NK-92 treated with Interleukin-12 subunit alpha and Interleukin-12 subunit beta, amount 100 ng/mL, for 24 hours (cell line): ENCODE results near the gene NIN.

Experiments
- DNase-seq: peaks from one replicate; lab custom pipeline; 2025; lab: John Stamatoyannopoulos, UW

Gene NIN

DNA sequence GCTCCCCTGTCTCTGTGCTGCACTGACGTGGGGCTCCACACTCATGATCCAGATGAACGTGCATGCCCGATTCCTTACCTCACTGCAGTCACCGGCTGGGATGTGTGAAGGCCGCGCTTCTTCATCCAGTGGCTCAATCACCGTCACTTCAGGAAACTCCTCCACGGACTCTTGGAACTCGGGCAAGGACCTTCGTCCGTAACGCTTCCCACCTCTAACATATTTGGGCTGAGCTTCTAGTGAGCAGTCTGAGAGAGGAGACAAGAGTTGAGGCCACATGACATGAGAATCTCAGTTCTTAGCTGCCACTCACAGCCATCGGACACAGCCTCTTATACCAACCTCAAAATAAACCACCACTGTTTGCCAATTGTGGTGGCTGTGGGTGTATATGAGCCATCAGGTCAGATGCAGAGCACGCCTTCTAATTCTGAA is 38.3 kb downstream of the NIN start:
- no peak for DNase-seq

DNA sequence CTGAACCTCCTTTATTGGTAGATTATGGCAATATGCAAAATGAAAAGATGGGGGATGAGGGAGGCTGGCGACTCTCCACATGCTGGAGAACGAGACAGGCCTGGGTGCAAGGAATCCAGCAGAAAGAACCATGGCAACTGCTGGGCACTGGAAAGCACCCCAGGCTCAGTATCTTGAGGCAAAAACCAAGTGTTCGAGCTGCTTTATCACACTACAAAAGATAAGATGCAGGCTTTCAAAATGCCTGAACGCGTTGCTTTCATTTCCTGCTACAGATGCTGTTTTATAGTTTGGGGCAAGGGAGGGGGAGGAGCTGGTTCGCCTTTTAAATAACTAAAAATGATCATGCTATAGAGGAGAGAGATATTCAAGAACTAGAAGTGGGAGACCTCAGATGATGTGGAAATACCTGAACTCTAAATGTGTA is 38.9 kb downstream of the NIN start:
- no peak for DNase-seq

DNA sequence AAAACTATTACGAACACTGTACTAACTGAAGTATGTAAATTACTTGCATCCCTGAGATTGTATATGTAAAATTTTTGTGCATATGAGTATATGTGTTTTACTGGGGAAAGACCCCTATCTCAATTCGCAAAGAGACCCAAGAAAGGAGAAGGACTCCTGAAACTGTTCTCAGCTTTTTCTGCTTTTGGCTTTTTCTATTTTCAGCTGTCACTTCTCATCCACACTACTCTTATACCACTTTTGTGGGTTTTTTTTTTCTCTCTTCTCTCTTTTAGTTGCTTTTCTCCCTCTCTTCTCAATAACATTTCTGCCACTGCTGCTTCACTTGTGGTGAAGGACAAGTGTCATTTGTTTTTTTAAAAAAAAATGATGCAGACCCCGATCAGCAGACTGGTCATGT is 39.8 kb downstream of the NIN start:
- no peak for DNase-seq

DNA sequence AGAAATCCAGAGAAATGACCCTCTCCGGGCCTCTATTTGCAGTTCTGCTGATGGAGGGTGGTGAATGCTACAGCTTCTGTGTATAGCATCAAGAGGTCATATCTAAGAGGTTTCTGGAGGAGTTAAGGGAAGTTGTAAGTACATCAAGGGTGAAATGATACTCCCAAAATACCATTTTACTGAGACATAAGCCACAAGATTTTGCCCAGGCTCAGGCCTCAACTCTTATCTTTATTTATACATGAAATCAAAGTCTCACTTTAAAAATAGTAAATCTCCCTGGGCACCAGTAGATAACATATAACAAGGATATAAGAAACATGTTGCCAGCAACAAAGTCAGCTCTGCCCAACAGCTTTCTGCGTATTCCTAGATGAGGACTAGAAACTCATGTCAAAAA is 40.4 kb downstream of the NIN start:
- DNase-seq = no peak

DNA sequence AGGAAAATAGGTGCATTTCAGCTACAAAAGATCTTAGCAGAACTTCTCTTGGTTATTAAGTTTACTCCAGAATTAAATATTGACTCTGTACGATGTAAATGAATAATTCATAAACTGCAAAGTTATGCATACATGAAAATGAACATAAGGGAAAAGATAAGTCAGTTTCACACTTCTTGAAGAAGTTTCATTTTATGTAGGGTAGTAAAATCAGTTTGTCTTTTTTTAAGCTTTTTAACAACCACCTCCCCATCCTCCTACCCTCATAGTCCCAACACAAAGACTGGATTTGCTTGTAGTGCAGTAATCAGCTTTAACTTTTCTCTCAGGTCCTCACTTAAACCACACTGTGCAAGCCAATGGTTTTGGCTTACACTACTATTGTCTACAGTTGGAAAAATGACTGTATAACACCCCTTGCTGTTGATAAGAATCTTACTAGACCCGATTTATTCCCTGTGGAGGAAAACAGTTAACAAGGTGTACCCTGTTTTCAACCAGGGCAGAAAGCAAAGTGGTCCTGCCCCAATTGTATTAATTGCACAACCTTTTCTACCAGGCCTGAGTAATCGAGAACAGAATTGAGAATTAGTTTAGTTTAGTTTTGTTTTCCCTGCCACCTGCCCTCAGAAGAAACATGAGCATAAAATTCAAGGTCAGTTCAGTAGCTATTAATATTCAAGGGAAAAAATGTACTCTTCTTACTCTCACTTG is 44.1 kb downstream of the NIN start:
- DNase-seq = no peak

DNA sequence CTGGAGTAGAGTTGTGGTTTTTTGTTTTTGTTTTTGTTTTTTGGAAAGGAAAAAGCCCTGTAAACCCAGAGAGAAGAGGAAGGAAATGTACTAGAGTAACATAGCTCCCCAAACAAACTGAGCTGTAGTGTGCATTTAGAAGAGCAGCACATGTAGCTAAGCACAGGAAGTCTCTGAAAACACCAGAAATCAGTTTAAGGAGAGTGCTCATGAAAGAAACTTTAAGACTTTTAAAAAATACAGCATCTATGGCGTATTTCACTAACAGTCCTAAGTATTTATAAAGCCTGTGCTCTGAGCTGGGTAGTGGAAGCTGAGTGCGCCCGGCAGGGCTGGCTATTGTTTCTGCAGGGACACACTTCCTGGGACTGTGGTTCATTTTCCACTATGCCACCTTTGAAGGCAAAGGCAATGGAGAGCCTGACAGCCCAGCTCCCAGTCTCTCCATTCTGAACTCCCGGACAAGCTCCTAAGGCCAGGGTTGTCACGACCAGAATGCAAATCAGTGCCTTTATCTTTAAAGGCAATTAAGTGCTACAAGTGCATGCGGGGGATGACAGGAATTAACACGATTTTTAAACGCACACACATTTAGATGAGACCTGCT is 45.4 kb downstream of the NIN start:
- DNase-seq = no peak

DNA sequence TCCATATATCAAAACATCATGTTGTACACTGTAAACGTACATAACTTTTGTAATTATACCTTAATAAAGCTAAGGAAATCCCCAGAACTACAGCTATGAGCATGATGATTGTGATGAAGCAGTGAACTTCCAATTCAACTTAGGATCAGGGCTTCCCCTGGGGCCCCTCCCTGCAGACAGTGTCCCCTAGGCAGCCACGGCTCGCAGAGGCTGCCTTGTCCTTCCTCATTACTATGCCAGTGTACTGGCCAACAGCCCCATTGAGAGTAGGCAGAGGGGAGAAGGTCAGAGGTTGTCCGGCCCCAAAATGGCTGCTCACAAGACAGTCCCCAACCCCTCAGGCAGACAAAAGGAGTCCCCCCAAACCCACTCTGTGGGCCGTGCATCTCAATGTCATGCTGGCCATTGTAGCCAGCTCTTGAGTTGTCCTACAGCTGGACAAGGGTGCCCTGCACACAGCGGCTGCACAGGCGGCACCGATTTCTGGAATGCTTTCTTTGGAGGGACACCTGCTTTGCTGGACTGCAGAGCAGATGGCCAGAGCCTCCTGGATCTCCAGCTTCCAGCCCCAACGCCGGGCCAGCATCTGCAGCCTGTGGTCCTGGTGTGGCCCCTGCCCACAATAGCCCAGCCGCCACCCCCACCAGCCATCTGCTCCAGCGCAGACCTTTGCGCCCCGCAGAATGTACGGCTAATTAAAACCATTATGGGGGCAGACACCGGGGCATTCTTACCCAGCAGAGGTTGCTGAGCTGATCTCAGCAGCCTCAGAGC is 46.1 kb downstream of the NIN start:
- no peak for DNase-seq

DNA sequence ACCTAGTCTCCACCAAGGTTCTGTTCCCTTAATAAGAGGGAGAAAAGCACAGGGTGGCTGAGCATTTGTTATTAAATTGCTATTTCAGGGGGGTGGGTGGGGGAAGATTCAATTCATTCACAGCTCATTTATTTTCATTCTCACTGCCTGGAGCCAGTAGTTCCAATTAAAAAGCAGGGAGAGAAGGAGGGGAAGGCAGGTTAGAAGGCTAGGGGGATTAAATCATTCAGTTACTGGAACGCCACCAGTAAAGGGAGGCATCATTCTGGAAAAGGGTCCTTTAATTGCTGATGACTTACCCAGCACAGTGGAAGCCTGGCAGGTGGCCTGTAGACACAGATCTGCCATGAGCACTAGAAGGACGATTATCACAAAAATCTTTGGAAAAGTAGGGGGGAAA is 47.4 kb downstream of the NIN start:
- DNase-seq = no peak

DNA sequence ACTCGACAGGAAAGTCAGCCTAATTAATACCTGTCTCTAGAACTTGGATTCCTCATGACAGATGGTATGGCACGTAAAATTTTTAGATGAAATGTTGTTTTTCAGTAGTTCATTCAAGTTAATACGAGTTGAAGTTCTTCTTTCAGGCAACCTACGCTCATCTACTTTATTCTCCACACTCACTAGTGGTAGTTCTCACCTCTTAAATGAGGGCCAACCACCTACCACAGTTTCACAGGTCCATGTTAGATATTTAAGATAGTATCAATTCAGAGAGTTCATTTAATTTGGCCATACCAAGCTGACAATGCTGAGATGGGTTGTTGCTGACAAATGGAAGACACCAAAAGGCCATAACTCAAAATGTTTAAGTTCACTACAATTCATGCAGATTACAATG is 50.6 kb downstream of the NIN start:
- no peak for DNase-seq

DNA sequence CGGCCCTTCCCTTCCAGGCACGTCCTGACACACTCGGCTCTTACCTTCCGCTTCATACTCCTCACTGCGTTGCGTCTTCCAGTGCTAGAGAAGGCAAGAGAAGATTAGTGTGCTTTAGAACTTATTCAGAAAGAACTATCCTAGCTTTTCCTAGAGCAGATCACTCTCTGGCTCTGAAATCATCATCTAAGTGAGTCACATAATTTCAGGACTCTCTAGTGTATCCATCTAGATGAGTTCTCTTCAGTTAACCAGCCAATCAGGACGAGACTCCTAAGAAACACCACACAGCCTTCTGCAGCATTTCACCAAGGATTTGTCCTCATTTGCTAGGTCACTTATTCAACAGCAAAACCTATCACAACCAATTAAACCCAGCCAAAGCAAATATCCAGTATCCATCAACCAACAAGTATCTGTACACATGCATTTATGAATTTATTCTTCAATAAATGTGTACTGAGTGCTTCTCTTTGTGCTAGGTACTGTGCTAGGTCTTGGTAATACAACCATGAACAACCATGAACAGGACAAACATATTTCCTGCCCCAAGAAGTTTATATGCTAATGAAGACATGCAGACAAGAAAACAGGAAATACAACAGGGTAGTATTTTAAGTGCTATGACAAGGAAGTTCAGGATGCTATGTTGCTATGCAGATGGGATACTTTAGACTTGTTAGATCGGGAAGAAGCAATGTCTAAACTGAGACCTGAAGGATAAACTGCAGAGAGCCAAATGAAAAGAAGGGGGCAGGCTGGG is 52.1 kb downstream of the NIN start:
- no peak for DNase-seq

DNA sequence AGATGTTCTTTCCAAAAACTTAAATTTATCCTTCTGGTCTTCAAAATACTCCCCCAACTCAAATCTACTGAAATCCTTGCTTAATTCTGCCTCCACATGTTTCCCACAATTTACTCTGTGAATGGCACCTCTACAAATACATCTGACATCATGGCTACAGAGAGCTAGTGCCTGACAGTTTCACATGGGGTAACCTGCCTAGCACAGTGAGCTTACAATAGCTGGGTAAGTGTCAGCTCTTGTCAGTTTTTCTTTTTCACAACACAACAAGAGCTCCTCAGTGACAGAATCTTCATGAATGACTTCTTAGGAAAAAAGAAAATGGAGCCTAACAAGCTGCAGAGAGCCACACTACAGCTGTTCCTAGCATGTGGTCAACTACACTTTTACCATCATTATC is 54.4 kb downstream of the NIN start:
- DNase-seq = no peak

DNA sequence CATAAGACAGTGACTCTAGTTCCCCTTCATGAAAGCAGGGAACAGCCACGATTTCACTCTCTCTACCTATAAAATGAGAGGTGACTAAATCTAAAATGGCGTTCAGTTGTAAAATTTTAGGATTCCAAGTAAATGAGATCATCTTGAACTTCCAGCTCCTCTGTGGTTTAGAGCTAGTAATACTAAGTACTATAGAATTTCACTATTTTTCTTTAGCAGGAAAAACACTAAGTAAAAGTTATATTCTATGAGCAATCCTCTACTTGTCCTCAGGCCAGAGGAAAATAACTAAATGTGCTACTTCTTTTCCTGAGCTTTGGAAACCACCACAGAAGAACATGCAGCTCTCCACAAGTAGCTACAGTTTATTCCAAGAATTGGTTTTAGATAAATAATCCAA is 55.6 kb downstream of the NIN start:
- DNase-seq = no peak

DNA sequence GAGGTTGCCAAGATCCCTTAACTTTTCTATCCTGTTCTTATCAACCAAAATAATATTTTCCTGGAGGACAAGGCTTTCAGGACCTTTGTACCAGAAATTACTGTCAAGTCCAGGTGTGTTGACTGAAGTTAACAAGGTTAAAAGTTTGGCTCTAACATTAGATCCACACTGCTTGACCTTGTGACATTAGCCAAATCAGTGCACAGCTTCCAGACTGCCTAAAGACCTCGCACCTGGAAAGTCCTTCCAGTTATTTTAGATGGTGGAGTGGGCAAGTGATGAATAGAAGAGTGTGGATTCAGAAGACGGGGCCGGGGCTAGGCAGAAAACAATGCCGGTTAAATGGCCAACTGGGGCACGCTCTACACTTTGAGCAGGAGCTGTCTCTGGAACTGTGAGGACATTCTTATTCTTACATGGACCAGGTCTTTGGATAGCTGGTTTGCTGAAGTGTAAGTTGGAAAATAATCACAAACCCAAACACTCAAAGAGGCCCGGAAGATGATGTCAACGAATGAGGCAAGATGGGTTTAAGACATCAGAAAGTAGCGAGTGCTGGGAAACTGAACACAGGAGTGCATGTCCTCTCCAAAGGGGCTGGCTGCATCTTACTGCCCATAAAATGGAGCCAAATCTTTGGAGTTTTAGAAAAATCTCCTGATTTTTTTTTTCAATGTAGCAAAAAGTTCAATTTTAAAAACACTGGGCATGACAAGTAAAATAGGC is 56.3 kb downstream of the NIN start:
- no peak for DNase-seq

DNA sequence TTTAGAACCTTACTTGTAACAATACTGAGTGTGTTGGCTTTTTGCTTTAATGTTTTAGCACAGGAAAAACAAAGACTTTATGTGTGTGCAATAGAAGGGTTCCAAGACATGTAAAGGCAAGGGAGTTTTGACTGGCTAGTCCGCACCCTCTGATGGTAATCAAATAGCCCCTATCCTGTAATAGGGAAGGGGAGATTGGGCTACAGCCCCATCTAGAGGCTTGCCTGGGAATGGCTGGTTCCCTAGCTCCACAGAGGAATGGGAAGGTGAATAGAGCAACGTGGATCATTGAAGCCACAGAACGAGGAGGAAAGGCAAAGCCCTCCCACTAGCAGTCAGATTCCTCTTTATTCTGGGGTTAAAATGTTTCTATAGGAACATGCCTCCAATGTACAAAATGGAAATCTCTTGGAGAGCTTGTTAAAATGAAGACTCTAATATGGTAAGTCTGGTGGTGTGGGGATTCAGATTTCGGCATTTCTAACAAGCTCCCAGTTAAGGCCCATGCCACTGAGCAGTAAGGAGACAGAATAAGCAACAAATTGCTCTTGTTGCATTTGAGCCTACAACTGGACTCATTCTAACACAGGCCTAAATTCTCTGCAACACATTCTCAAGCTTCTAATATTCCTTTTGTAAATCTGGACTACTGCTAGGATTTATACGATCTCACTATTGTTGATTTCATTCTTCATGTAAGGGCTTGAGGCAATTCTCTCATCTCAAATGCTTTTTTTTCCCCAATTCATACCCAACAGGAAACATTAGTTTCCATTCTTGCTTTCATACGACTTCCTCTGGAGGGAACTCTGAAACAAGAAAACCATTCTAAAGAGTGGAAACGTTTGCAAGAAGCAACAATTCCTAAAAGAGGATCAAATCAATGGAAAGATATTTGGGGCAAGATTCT is 57.1 kb downstream of the NIN start:
- DNase-seq = no peak

DNA sequence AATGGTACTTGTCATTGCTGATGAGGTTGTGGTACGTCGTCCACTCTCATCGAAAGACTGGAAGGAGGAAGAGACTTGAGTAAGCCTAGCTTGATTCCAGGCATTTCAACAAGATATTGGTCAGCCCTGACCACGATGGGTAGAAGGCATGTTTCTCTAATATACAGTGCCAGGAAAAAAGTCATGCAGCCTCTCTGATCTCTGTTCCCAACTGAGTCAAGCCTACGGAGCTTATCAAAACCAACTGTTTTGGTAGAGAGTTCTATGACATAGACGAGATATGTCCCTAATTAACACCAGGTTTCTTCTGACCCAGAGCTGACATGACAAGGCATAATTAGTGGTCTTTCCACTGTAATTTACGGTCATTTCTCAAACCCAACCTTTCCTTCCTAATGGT is 58.5 kb downstream of the NIN start:
- no peak for DNase-seq

DNA sequence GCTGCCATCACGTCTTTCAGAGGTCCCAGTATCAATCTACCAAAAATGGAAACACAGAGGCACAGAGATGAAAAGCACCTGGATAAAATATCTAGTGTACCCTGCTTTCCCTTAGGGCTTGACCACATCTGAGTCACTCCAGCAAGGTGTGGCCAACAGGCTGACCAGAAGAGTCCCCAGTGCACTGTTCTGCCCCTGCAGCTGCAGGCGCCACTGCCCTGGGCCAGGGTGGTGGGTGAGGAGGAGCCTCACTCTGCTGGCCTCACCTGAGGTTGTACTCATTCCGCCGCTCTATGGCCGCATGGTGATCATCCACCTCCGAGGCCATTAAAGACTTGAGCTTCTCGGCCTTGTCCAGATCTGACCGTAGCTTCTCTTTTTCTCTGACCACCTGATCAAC is 60.4 kb downstream of the NIN start:
- DNase-seq = no peak

DNA sequence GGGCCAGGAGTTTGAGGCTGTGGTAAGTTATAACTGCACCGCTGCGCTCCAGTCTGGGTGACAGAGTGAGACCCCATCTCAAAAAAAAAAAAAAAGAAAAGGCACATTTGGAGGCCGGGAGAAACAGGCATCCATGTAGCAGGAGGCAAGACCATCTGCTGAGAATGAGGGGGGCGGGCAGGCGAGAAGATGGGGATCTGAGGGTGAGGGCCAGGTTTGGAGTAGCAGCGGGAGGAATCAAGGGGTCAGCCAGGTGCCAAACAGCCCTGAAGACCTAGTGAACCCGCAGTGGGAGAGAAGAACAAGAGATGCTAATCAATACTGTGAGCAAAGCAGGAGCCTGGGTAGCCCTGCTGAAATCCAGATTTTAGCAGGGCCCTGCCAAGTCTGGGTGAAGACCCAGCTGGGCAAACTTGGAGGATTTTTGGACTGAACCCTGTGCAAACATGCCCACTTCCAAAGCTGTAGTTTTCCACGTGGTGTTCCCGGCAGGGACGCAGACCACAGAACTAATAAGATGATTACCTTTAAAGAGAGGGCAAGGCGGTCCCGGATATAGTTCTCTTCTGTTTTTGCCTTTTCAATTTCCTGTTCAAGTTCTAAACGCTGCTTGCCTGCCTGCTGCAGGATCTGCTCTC is 61.0 kb downstream of the NIN start:
- no peak for DNase-seq

DNA sequence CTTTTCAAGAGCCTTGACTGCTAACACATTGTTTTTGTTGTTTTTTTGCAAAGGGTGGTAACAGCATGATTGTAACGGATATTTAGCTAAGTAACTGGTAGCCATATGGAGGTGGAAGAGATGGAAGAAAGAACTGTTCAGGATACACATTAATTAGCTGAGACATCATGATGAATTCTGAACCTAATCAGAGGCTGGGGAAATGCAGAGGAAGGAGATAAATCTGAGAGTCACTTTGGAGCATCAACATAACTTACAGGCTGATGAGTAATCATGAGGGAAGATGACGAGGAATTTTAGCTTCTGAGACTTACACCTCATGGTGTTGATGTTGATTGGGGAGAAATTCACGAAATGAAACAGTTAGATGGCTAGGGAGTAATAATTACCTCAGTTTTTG is 62.3 kb downstream of the NIN start:
- DNase-seq = no peak

DNA sequence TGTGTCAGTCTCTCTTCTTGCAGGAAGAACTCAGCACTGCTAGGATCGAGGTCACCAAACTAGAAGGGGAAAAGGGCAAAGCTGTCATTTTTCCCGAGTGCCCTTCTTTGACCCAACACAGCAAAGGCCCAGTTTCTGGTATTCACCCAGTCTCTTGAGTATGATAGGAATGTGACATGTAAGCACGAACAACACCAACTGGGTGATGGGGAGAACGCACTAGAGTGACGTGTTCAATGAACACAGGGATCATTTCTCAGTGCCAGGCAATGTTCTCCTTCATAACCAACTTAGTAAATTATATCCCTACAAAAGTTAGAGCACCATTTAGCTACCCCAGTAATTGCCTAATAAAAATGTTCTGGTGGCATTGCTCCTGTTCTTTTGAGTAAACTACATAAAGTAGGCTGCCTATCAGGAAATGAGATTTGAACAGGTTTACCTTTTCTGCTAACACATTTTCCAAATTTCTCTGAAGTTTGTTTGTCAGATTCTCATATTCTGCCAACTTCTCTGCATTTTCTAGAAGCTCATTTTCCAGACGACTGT is 64.5 kb downstream of the NIN start:
- no peak for DNase-seq

DNA sequence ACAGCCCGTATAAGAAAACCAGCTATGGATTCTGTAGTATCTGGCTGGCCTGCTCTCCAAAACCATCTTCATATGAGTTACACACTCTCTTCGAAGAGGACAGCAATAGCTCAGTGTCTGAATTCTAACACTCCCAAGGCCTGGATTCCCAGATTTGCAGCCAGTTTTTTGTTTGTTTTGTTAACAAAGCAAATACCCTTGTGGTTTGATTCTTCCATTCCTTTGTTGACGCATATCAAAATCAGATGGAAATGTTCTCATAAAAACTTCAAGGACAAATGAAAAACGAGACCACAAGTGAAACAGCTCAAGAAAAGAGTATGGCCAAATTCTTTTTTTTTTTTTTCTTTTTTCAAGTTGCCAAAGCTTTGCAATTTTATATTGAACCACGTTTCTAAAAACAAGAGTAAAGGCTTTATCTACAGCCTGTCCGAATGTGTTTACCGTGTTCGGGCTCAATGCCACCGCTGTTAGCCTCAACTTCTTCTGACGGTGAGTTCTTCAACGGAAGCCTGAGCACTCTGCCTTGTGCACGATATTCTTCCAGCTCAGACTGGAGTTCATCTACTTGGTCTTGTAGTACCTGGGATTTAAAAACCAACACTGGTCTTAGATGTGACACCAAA is 67.5 kb downstream of the NIN start:
- no peak for DNase-seq
